ENCODE data around the gene ENTPD6.

Gene ENTPD6

DNA sequence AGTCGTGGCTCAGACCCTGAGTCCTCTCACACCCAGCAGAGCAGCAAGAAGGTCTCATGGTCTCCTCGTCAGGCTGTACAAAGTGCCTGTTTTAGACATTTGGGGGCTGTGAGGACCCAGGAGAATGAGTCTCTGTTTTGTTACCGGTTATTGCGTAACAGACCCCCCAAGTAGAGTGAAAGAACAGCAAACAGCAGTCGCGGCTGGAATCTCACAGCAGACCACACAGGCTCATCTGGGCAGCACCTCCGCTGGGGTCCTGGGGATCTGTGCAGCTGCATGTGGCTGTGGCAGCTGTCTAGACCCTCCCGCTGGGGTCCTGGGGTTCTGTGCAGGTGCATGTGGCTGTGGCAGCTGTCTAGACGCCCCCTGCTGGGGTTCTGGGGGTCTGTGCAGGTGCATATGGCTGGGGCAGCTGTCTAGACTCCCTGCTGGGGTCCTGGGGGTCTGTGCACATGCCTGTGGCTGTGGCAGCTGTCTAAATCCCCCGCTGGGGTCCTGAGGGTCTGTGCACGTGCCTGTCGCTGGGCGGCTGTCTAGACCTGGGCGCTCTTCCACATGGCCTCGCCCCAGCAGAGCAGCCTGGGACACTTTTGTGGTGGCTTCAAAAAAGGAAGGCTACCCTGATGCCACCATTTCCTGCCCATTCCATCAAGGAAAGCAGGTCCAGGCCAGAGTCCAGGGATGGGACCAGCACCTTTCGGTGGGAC, 24.7 kb downstream of the ENTPD6 start:
- H3K4me3 ChIP-seq (ENCODE audit: low read depth, low read length), result no peak overlapping the region
- TF ChIP-seq, protein P1, sequence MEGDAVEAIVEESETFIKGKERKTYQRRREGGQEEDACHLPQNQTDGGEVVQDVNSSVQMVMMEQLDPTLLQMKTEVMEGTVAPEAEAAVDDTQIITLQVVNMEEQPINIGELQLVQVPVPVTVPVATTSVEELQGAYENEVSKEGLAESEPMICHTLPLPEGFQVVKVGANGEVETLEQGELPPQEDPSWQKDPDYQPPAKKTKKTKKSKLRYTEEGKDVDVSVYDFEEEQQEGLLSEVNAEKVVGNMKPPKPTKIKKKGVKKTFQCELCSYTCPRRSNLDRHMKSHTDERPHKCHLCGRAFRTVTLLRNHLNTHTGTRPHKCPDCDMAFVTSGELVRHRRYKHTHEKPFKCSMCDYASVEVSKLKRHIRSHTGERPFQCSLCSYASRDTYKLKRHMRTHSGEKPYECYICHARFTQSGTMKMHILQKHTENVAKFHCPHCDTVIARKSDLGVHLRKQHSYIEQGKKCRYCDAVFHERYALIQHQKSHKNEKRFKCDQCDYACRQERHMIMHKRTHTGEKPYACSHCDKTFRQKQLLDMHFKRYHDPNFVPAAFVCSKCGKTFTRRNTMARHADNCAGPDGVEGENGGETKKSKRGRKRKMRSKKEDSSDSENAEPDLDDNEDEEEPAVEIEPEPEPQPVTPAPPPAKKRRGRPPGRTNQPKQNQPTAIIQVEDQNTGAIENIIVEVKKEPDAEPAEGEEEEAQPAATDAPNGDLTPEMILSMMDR (conservative IDR thresholded peaks at IDR 0.05; ENCODE audit: low read depth, low read length), result peak; percentile 26
- peak; percentile 75 for DNase-seq (ENCODE audit: low read depth)

DNA sequence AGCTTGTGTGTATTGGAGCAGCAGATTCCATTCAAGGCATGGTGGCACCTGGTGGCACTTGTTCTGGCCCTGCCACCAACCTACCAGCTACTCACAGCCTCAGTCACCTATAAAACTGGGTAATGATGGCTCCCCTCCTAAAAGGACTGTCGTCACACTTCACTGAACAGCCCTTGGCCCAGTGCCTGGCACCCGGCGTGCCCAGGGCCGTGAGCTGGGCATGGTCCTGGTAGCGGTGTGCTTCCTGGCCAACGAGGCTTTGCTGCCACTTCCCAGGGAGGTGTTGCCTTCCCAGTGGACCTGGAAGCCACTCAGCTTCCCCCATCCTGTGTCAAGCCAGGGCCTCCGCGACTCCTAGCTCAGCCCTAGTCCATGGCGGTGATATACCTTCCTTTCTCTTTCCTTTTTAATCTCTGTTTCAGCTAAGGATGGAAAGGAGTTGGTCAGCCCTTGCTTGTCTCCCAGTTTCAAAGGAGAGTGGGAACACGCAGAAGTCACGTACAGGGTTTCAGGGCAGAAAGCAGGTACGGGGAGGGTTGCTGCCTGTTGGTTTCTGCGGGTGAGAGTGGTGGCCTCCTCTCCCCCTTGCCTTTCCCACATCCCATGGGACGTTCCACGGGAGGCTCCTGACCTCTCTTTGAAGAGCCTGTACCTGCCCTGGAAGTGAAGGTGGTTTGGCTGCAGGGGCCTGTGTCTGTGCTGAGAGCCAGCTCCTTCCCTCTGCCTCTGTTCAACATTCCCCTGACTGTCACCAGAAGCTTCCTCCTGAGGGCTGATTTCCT, 25.5 kb downstream of the ENTPD6 start:
- TF ChIP-seq, protein P1 (conservative IDR thresholded peaks at IDR 0.05; ENCODE audit: low read depth, low read length), result no peak
- H3K4me3 ChIP-seq (ENCODE audit: low read depth, low read length), result no peak overlapping the region

DNA sequence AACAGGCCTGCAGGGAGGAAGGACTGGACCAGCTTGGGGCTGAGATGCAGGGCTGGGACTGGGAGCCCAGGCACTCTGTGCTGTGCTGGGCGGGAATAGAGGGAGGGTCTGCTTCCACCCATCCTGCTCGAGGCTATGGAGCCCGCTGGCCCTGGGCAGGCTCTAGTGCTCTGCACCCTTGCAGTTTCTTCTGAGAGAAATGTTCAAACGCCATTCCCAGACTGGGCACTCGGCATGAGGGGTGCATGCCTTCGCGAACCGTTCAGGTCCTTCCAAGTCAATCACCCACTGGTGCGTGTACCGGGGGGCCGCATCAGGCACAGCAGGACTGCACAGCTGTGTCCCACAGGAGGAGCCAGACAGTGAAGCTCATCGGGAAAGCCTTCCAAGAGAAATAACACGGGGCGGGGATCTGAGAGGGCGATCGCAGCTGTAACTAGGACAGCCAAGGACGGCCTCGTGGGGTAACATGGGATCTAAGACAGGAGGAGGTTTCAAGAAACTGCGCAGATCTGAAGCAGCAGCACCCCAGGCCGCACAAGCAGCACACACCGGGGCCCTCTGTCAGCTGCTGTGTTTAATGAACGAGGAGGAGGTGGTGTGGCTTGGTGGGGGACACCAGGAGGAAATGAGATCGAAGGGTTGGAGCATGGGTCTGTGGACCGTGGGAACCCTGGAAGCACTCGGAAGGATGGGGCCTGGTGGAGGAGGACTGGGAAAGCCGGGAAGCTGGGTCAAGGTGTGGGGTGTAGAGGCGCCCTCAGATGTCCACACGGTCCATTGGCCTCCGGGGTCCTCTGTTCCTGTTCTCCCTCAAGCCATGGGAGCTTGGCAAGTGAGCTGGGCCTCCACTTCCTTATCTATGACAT, 26.3 kb downstream of the ENTPD6 start:
- no peak overlapping the region for H3K4me3 ChIP-seq (ENCODE audit: low read depth, low read length)
- no peak for DNase-seq (ENCODE audit: low read depth)
- TF ChIP-seq, protein P1 (conservative IDR thresholded peaks at IDR 0.05; ENCODE audit: low read depth, low read length), result no peak

More for the DNA sequence above, 25.5 kb downstream of the ENTPD6 start:
- DNase-seq (ENCODE audit: low read depth), result no peak

DNA sequence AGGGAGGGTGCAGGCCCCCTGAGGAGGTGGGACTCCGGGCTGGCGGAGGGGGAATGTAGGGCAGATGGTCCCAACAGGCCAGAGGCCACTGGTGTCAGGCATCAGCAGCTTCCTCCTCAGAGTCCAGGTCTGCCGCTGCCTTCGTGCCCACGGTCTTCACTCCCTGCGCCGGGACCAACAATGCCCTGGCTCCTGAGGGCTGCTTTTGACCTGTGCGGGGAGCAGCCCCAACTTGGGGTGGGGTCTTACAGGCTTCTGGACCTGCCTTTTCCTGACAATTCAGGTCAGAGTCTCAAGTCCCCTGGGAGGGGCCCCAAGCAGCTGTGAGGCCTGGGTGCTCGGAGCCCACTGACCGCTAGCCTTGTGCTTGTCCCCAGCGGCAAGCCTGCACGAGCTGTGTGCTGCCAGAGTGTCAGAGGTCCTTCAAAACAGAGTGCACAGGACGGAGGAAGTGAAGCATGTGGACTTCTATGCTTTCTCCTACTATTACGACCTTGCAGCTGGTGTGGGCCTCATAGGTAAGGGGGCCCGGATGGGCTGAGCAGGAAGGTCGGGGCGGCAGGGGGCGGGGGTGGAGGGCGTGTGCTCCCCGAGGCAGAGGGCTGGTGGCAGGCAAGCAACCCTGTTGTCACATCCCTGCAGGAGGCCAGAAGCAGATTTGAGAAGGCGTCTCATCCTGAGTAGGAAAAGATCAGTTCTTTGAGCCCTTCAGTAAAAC, 27.1 kb downstream of the ENTPD6 start:
- TF ChIP-seq, protein P1 (conservative IDR thresholded peaks at IDR 0.05; ENCODE audit: low read depth, low read length), result no peak
- DNase-seq (ENCODE audit: low read depth), result peak; percentile 34
- H3K4me3 ChIP-seq (ENCODE audit: low read depth, low read length), result no peak overlapping the region

DNA sequence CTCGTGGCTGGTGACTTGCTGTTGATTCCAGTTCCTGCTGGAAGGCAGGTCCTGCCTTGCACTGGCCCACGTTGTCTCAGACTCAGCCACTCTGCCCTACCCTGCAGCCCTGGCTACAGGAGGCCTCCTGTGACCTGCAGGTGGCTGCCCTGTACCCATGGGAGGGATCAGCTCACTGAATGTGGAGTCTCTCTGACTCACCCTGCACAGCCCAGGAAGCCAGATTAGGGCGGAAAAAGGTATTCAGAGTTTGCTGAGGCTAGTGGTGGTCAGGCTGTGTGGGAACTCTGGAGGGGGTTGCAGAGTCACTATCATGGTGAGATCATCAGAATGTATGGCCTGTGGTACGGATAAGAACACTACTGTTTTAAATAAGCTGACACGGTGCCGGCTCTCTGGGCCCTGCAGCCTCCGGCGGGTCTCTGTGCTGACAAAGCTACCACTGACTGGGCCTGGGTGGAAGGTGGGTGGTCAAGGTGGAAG, 27.7 kb downstream of the ENTPD6 start:
- DNase-seq (ENCODE audit: low read depth), result peak; percentile 96
- no peak overlapping the region for H3K4me3 ChIP-seq (ENCODE audit: low read depth, low read length)
- TF ChIP-seq, protein P1 (conservative IDR thresholded peaks at IDR 0.05; ENCODE audit: low read depth, low read length), result peak; percentile 17
